HG02943 (cell line): ENCODE data around the gene OTX1.

Source experiments
- ATAC-seq: cut with Tn5 transposase; IDR thresholded peaks from one replicate; pipeline ENCODE4 v1.9.1; 2021; ENCODE audit warnings: mild to moderate bottlenecking, low read depth, moderate library complexity; ENCODE audit not compliant: unreplicated experiment

The OTX1 gene

GRCh38 chr2:63104482-63104881 is 53.9 kb downstream of the OTX1 start:
- no peak for ATAC-seq
